ENCODE results near the gene MON1A.

Gene MON1A

DNA sequence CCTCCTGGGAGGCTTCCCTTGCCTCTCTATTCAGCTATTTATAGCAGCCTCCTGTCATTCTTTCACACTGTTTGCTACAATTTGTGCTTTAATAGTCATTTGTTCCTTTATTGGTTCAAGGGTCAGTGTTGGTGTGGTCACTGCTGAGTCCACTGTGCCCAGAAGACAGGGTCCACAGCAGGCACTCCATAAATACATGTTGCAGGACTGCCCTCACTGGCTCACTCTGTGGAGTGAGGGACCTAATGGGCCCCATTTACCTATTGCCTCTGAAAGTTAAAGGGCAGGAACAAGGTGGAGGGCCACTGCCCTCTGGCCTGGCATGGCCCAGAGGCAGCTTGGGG lies 42.7 kb downstream of the MON1A start:
- DNase-seq, result no peak

DNA sequence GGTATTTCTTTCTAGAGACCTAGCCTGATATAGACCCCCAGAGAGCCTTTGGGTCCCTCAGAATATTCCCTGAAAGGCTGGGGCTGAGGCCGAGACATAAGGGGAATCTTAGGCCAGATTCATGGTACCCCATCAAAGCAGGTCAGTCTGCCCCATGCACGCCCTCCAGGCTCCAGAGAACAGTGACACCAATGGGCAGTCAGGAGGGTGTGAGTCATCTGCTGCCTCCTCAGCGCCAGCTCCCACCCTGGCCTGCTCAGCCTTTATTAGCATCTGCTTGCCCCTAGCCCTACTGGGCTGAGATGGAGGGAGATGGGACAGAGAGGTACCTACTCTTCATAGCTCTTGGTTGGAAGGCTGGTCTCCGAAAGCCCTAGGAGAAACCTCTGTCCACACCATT lies 45.6 kb downstream of the MON1A start:
- DNase-seq, result no peak

DNA sequence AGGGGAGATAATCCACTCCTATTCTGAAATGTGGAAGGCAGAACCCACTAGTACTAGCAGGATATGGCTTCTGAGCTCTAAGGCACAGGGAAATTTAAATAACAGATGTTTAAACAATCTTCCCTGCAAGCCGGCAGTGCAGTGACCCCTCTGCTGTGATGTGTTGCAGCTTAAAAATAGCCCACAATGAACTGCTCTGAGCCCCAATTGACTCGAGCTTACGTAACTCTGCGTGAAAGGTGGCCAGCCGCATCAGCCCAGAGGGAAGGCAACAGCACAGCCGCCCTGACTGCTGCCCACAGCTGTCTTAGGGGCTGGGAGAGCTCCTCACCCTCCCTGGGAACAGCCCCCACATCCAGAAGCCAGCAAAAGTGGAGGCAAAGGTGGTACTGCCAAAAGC lies 47.4 kb downstream of the MON1A start:
- no peak for DNase-seq

DNA sequence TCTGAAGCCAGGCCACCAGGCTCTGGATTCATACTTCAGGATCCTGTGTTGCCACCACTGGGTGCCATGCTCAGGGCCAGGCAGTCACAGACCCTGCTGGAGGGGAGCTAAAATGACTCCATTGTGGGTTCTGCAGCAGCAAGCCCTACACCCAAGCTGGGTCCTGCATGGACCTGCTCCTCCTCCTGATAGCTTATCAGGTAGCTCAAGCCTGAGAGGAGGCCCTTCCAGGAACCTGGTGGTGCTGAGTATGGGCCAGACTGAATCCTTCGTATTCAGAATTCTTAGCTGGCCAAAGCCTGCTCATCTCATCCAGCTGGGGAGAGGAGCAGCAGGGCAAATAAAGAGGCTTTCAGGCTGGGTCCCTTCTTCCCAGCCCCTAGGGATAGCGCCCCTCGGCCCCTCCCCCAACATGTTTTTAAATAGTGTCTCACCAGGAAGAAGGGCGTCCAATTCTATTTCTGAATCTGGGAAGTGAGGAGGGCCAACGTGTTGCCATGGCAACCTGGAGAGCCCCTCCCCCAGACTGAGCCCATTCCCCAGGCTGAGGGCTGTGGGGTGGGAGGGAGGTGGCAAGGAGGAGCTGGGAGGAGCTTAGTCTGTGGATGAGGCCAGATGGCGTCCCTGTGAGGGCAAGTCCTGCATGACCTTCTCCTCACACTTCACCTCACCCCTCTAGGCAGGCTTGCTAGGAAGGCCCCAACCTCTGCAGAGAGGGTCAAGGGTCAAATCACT lies 48.9 kb downstream of the MON1A start:
- DNase-seq, result no peak

- no peak for DNase-seq
These were observed 49.9 kb downstream of the MON1A start for GRCh38 chr3:49879721-49880120.

DNA sequence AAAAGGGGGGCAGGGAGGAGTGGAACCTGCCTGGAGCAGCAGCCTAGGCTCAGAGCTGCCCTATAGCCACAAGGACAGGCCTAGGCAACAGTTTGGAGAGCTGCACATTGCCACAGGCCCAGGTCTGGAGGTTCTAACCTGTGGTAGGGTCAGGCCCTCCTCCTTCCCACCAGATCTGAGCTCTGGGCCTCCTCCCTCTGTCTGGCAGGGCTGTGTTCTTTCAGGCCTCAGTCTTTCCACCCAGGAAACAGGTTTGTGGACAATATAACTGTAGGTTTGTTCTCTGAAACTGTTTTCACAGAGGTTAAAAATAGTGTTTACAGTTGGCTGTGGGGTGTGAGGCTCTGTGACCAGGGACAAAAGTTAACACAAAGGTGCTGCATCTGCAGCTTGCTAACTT lies 50.9 kb downstream of the MON1A start:
- DNase-seq, result no peak

- no peak for DNase-seq
These were observed 51.9 kb downstream of the MON1A start for GRCh38 chr3:49877716-49878115.

- DNase-seq, result no peak
These were observed 53.0 kb downstream of the MON1A start for GRCh38 chr3:49876567-49876966.

GRCh38 chr3:49873623-49874022 lies 56.0 kb downstream of the MON1A start:
- DNase-seq, result no peak

DNA sequence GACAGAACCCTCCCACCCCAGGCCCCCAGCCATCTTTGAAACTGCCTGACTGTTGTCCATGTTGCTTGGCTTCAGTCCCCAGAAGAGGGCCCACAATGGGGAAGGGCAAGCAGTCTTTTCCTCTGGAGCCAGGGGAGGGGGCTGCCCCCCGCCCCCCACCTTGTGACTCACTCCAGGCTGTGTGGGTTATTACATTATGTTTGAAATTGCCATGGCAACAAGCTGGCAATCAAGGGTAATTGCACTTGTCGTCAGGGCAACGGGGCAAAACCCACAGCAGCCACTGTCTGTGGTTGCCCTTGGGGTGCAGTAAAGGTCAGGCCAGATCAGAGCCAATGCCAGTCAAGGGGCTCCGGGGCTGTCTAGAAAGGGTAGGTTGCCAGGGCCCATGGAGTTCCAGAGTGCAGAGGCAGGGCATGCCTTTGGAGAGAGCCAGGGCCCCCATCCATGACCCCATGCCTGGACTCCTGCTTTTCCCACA lies 56.8 kb downstream of the MON1A start:
- DNase-seq, result no peak

- no peak for DNase-seq
These were observed 58.0 kb downstream of the MON1A start for GRCh38 chr3:49871531-49872153.

- no peak for DNase-seq
These were observed 60.0 kb downstream of the MON1A start, which contains the start of gene CAMKV for GRCh38 chr3:49869525-49870126. CAMKV (minus strand) TSS chr3:49869906; CDS start chr3:49862388, 7,518 bp downstream.

DNA sequence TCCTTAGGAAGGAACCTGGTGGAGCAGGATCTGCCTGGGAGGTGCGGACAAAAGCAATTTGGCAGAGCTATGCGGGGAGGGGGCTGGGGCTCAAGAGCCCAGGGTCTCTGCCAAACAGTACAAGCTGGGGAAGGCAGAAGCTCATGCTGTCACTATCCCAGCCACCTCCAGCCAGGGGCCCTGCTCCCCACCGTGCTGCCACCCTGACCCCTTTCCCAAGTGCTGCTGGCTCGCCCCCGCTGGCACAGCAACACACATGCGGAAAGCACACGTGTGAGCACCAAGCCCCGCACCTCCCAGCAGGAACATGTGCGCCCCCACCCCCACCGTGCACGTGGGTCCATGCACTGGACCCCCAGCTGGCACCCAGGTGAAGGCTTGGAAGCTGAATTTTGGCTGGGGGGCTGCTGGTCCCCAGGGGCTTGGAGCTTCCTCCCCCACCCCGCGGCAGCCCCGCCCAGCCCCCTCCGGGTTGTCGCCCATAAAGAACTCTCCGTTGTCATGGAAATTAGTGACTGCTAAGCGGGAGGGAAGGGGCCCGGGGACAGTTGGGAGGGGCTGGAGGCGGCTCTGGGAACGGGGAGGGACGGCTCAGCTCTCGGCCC lies 60.6 kb downstream of the MON1A start:
- DNase-seq, result no peak

DNA sequence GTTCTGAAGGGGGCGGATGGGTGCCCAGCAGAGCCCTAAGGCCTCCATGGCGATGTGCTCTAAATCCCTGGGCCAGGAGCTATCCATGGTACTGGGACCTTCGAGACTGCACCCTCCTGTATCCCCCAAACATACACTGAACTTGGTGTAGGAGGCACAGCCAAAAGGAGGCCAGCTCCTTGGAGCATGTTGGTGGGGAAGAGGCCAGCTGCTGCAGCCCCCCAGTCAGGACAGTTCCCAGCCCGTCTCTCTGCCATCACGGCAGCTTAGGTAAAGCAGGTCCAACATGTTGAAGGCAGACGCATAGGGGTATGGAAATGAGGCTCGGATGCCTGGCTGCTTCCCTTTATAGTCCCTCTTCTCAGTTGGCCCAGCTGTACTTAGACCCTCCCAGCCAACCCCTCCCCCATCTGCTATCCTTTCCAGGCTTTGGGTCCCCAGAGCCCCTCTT lies 61.7 kb downstream of the MON1A start:
- no peak for DNase-seq

DNA sequence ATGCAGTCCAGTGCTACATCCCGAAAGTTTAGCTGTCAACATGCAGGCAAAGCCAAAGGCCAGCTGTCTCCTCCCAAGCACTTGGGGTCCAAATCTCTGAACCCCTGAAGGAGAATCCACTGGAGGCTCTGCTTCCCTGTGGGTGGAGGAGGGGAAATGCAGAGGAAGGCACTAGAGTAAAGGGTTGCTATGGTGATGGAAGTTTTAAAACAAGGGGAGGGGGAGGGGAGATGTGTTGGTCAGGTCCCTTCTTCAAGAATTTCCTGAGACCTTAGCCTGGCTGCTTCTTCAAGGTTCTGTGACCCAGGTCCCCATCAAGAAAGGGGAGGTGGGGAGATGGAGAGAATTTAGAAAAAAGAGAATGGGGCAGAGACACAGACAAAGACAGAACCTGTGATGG lies 62.2 kb downstream of the MON1A start:
- DNase-seq, result no peak

GRCh38 chr3:49865198-49865784 lies 64.3 kb downstream of the MON1A start:
- DNase-seq, result no peak

GRCh38 chr3:49864505-49864904 lies 65.1 kb downstream of the MON1A start:
- DNase-seq, result no peak

GRCh38 chr3:49859576-49860305 lies 69.9 kb downstream of the MON1A start:
- DNase-seq, result no peak

Data from NCI-H510A treated with DMSO at 0.1 percent for 48 hours (cell line).